HG03571 (cell line): ENCODE data around the gene FANCI.
A peak's percentile ranks its signal among the peaks of the same experiment; 100 is the strongest.

Source experiments
- ATAC-seq: cut with Tn5 transposase; IDR thresholded peaks from one replicate; pipeline ENCODE4 v1.9.1; 2021; ENCODE audit not compliant: unreplicated experiment

Gene FANCI

GRCh38 chr15:89243691-89244573 lies at the start of gene FANCI:
TSS of gene FANCI (plus strand) at chr15:89243979. CDS start at chr15:89247648, 3,669 bp downstream.
- ATAC-seq: peak; percentile 95

GRCh38 chr15:89194608-89195007 lies 49.2 kb upstream of the FANCI start:
- ATAC-seq: no peak

GRCh38 chr15:89195836-89196235 lies 47.9 kb upstream of the FANCI start:
- ATAC-seq: no peak

- ATAC-seq: no peak
Measured at GRCh38 chr15:89196241-89196640, 47.5 kb upstream of the FANCI start.

- no peak for ATAC-seq
Measured at GRCh38 chr15:89196994-89197393, 46.8 kb upstream of the FANCI start.

- no peak for ATAC-seq
Measured at GRCh38 chr15:89197503-89197971, 46.2 kb upstream of the FANCI start.

- ATAC-seq: no peak
Measured at GRCh38 chr15:89198196-89198595, 45.6 kb upstream of the FANCI start.

GRCh38 chr15:89198934-89199333 lies 44.8 kb upstream of the FANCI start:
- no peak for ATAC-seq

GRCh38 chr15:89199746-89200145 lies 44.0 kb upstream of the FANCI start:
- ATAC-seq: no peak

GRCh38 chr15:89200182-89200581 lies 43.6 kb upstream of the FANCI start:
- no peak for ATAC-seq

GRCh38 chr15:89201465-89202005 lies 42.2 kb upstream of the FANCI start:
- ATAC-seq: no peak

- no peak for ATAC-seq
Measured at GRCh38 chr15:89203705-89204273, 40.0 kb upstream of the FANCI start.

- ATAC-seq: no peak
Measured at GRCh38 chr15:89205991-89206585, 37.7 kb upstream of the FANCI start.

- peak; percentile 81 for ATAC-seq
Measured at GRCh38 chr15:89206908-89207331, 36.9 kb upstream of the FANCI start.

GRCh38 chr15:89208256-89208655 lies 35.5 kb upstream of the FANCI start:
- no peak for ATAC-seq

GRCh38 chr15:89209057-89209456 lies 34.7 kb upstream of the FANCI start:
- no peak for ATAC-seq

- no peak for ATAC-seq
Measured at GRCh38 chr15:89211678-89212170, 32.1 kb upstream of the FANCI start.

- no peak for ATAC-seq
Measured at GRCh38 chr15:89215627-89216026, 28.2 kb upstream of the FANCI start.

GRCh38 chr15:89217031-89217430 lies 26.7 kb upstream of the FANCI start:
- ATAC-seq: no peak

GRCh38 chr15:89217686-89218376 lies 25.9 kb upstream of the FANCI start:
- no peak for ATAC-seq

- ATAC-seq: no peak
Measured at GRCh38 chr15:89218531-89218930, 25.2 kb upstream of the FANCI start.
